Measurements from ENCODE around the gene HTR6. TPM values are rescaled to one million over a fixed set of nuclear protein-coding genes. Genes with fewer than 3 reads are reported as not detected.

Gene HTR6
- total RNA-seq, 4 donors from 2014 or later, result 0.23 to 2.4 TPM; not detected in 2

DNA sequence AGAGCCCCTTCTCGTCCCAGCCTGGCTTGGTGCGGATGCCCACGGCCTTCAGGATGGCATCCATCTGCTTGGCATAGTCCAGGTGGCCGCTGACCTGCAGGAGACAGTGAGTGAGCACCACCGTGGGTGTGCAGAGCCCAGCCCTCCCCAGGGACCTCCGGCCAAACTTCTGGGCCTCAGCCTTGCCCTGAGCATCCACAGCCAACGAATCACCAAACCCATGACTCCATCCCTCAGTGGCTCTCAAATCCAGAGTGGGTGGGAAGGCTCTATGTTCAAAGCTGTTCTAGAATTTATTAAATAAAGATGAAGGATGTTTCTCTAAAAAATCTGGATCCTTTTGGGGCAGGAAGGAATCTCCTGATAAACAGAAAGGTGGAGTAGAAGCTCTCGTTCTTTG lies 18.7 kb downstream of the HTR6 start:
- DNase-seq (ENCODE audit: low spot score in 2 of 2), result no peak
- no peak overlapping the region for H3K4me3 ChIP-seq
- no peaks in the 10 kb centered on the region for H3K4me1 ChIP-seq
- no peaks in the 10 kb centered on the region for H3K27me3 ChIP-seq
- peaks cover 22% of the 10 kb centered on the region for H3K36me3 ChIP-seq
- 74% methylated on average over 3 of the region's 8 CpGs for WGBS
- TF ChIP-seq POLR2A (IDR thresholded peaks at IDR 0.05) (no peak), EP300 (IDR thresholded peaks at IDR 0.05) (no peak), POLR2AphosphoS5 (IDR thresholded peaks at IDR 0.05) (no peak)
- TF ChIP-seq, protein P1, sequence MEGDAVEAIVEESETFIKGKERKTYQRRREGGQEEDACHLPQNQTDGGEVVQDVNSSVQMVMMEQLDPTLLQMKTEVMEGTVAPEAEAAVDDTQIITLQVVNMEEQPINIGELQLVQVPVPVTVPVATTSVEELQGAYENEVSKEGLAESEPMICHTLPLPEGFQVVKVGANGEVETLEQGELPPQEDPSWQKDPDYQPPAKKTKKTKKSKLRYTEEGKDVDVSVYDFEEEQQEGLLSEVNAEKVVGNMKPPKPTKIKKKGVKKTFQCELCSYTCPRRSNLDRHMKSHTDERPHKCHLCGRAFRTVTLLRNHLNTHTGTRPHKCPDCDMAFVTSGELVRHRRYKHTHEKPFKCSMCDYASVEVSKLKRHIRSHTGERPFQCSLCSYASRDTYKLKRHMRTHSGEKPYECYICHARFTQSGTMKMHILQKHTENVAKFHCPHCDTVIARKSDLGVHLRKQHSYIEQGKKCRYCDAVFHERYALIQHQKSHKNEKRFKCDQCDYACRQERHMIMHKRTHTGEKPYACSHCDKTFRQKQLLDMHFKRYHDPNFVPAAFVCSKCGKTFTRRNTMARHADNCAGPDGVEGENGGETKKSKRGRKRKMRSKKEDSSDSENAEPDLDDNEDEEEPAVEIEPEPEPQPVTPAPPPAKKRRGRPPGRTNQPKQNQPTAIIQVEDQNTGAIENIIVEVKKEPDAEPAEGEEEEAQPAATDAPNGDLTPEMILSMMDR (IDR thresholded peaks at IDR 0.05), result no peak
- no peak overlapping the region for H3K27ac ChIP-seq
- H3K9me3 ChIP-seq, result no peaks in the 10 kb centered on the region

DNA sequence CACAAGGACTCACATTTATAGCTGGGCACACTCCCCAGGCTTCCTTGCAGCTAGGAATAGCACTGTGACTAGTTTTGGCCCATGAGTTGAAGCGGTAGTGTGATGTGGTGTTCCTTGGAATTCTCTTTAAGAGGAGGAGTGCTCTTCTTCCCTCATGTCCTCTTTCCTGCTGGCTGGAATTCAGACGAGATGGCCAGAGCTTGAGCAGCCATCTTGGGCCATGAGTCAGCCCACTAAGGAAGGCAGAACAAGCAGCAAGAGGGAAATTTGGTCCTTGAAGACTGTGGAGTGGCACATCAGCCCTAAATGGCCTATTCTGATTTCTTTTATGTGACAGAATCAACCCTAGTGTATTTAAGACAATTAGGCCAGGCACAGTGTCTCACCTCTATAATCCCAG lies 20.0 kb downstream of the HTR6 start:
- H3K27me3 ChIP-seq, result no peaks in the 10 kb centered on the region
- DNase-seq (ENCODE audit: low spot score in 2 of 2), result no peak
- no peaks in the 10 kb centered on the region for H3K4me1 ChIP-seq
- H3K27ac ChIP-seq, result no peak overlapping the region
- peaks cover 34% of the 10 kb centered on the region for H3K36me3 ChIP-seq
- H3K9me3 ChIP-seq, result no peaks in the 10 kb centered on the region
- no peak for TF ChIP-seq POLR2AphosphoS5 (IDR thresholded peaks at IDR 0.05)
- no peak for TF ChIP-seq EP300 (IDR thresholded peaks at IDR 0.05)
- TF ChIP-seq, protein P1 (IDR thresholded peaks at IDR 0.05), result no peak
- no peak for TF ChIP-seq POLR2A (IDR thresholded peaks at IDR 0.05)
- 87% methylated on average over 2 of the region's 2 CpGs for WGBS
- no peak overlapping the region for H3K4me3 ChIP-seq

DNA sequence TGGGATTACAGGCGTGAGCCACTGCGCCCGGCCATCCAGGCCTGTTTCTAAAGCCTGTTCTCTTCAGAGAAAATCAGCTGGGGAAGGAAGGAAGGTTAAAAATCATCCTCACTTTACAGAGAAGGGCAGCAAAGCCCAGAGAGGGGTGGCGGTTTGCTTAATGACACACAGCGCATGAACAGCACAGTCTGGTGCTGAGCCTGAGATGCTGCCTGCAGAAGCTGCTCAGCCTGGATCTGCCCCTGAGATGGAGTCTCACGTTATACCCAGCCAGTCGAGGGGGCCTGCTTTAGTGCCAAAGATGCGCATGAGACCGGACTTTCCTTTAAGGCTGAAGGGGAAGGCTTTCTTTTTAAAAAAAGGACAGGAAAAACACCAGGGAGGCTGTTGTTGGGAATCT lies 21.3 kb downstream of the HTR6 start:
- H3K27me3 ChIP-seq, result no peaks in the 10 kb centered on the region
- WGBS, result 86% methylated on average over 9 of the region's 9 CpGs
- no peak for DNase-seq (ENCODE audit: low spot score in 2 of 2)
- peaks cover 43% of the 10 kb centered on the region for H3K36me3 ChIP-seq
- H3K27ac ChIP-seq, result no peak overlapping the region
- H3K9me3 ChIP-seq, result no peaks in the 10 kb centered on the region
- no peak overlapping the region for H3K4me3 ChIP-seq
- no peaks in the 10 kb centered on the region for H3K4me1 ChIP-seq
- TF ChIP-seq POLR2AphosphoS5 (IDR thresholded peaks at IDR 0.05) (no peak), EP300 (IDR thresholded peaks at IDR 0.05) (no peak), POLR2A (IDR thresholded peaks at IDR 0.05) (no peak)
- TF ChIP-seq, protein P1 (IDR thresholded peaks at IDR 0.05), result no peak

DNA sequence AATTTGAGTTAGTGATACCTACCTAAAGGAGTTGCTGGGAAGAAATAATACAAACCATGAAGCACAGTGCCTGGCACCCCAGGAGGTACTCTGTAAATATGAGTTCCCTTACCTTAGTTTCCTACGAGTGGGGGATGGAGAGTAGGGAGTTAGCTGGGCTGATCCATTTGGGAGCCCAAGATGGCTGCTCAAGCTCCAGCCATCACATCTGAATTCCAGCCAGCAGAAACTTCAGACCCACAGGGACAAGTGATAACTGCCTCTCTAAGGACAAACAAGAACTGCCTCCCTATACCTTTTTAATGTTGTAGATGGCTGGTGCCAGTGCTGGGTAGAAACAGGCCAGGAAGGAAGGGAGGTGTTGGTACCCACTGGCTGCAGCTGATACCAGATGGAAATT lies 22.7 kb downstream of the HTR6 start:
- no peaks in the 10 kb centered on the region for H3K9me3 ChIP-seq
- WGBS, result 78% methylated on average over 1 of the region's 1 CpG
- no peak overlapping the region for H3K4me3 ChIP-seq
- H3K4me1 ChIP-seq, result no peaks in the 10 kb centered on the region
- TF ChIP-seq EP300 (IDR thresholded peaks at IDR 0.05) (no peak), POLR2A (IDR thresholded peaks at IDR 0.05) (no peak), POLR2AphosphoS5 (IDR thresholded peaks at IDR 0.05) (no peak)
- TF ChIP-seq, protein P1 (IDR thresholded peaks at IDR 0.05), result no peak
- H3K27me3 ChIP-seq, result no peaks in the 10 kb centered on the region
- H3K27ac ChIP-seq, result no peak overlapping the region
- no peak for DNase-seq (ENCODE audit: low spot score in 2 of 2)
- H3K36me3 ChIP-seq, result peaks cover 53% of the 10 kb centered on the region

DNA sequence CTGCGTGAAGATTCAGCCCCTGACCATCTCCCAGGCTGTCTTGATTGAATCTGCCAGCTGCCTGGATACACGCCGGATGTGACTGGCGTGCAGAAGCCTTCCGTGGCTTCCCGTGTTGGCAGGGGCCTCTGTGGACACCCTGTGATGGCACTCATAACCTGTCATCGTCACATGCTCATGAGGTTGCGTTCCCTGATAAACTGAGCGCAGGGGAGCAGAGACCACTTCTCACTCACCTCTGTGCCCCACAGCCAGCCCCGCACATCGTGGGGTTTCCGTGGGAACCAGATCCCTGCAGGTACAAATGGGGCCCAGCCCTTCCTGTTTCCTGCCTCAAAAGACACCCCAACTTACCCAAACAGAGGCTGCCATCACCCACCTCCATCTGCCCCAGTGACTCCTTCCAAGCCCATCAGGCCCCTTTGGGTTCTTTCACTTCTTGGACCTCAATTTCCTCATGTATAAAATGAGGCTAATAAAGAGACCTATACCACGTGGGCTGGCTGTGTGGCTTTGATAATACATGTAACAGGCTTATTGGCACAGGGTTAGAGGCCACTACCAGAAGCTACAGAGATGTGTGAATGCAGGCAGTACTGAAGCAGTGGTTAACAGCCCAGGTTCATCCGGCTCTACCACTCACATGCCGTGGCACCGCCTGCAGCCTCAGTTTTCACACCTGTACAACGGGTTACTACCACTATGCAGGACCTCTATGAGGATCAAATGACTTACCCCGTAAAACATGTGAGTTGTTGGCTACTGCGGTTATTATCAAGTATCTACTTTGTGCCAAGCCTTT lies 23.6 kb downstream of the HTR6 start:
- TF ChIP-seq POLR2AphosphoS5 (IDR thresholded peaks at IDR 0.05), result no peak
- TF ChIP-seq, protein P1 (IDR thresholded peaks at IDR 0.05), result no peak
- TF ChIP-seq EP300 (IDR thresholded peaks at IDR 0.05), result no peak
- TF ChIP-seq POLR2A (IDR thresholded peaks at IDR 0.05), result no peak
- Histone ChIP-seq H3K27me3 (no peaks in the 10 kb centered on the region), H3K4me1 (no peaks in the 10 kb centered on the region), H3K36me3 (peaks cover 50% of the 10 kb centered on the region), H3K4me3 (no peak overlapping the region), H3K27ac (no peak overlapping the region), H3K9me3 (no peaks in the 10 kb centered on the region)
- DNase-seq (ENCODE audit: low spot score in 2 of 2), result no peak
- 85% methylated on average over 19 of the region's 19 CpGs for WGBS

All from suprapubic skin (tissue), 4 donors.